Measurements from ENCODE around the gene VIPR1. TPM values are rescaled to one million over a fixed set of nuclear protein-coding genes. Genes with fewer than 3 reads are reported as not detected.

Gene VIPR1
- total RNA-seq, 1 experiment from 2014 or later: 0.41 TPM

DNA sequence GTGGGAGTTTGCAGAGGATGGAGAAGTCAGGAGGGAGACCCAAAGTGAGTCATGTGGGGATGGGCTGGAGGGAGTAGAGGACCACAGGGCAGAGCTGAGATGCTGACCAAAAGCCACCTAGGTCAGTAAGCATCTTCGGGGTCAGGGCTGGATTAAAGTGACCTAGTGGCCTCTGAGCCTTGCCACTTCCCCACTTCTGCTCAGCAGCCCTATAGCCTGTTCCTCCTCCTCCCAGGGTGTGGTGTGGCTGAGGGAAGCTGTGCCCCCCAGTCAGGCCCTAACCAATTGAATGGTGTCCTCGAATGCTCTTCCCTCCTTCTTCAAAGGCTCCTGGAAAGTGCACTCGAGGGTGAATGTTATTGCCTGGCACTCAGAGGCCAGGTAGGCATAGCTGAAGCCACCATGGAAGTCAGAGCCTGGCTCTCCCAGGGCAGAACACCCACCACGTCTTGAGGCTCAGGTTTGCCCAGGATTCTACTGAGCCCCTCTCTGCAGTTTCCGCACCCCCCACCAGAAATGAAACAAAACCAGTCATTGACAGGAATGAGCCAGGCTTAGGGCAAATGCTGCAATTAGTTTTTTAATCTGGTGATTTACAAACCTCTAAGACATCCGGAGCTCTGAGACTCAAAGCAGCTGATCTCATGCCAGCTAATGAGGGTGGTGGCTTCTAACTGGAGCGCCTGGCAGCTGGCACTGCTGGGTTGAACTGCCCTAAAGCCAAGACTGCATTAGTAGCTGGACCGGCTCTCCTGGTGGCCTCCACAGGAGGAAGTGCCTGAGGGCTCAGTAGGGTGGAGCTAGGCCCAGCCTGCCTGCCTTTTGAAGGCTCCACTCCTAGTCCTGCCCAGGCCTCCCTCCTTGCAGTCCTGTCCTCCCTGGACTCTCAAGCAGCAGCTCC lies 26.0 kb upstream of the VIPR1 start:
- DNase-seq (ENCODE audit: low read depth, low spot score) (no peak), ATAC-seq (no peak)
- TF ChIP-seq, protein P1, sequence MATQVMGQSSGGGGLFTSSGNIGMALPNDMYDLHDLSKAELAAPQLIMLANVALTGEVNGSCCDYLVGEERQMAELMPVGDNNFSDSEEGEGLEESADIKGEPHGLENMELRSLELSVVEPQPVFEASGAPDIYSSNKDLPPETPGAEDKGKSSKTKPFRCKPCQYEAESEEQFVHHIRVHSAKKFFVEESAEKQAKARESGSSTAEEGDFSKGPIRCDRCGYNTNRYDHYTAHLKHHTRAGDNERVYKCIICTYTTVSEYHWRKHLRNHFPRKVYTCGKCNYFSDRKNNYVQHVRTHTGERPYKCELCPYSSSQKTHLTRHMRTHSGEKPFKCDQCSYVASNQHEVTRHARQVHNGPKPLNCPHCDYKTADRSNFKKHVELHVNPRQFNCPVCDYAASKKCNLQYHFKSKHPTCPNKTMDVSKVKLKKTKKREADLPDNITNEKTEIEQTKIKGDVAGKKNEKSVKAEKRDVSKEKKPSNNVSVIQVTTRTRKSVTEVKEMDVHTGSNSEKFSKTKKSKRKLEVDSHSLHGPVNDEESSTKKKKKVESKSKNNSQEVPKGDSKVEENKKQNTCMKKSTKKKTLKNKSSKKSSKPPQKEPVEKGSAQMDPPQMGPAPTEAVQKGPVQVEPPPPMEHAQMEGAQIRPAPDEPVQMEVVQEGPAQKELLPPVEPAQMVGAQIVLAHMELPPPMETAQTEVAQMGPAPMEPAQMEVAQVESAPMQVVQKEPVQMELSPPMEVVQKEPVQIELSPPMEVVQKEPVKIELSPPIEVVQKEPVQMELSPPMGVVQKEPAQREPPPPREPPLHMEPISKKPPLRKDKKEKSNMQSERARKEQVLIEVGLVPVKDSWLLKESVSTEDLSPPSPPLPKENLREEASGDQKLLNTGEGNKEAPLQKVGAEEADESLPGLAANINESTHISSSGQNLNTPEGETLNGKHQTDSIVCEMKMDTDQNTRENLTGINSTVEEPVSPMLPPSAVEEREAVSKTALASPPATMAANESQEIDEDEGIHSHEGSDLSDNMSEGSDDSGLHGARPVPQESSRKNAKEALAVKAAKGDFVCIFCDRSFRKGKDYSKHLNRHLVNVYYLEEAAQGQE (IDR thresholded peaks at IDR 0.05; ENCODE audit: insufficient read depth in 1 of 2, low read depth in 2 of 2, low read length in 1 of 2): no peak
- TF ChIP-seq SIN3A (IDR thresholded peaks at IDR 0.05; ENCODE audit: borderline replicate concordance, insufficient read depth, low read depth, low read length) (no peak), TCF7L2 (IDR thresholded peaks at IDR 0.05; ENCODE audit: low read depth, low read length) (no peak), POLR2AphosphoS5 (IDR thresholded peaks at IDR 0.05; ENCODE audit: low read depth, low read length) (no peak)
- TF ChIP-seq, protein P2, sequence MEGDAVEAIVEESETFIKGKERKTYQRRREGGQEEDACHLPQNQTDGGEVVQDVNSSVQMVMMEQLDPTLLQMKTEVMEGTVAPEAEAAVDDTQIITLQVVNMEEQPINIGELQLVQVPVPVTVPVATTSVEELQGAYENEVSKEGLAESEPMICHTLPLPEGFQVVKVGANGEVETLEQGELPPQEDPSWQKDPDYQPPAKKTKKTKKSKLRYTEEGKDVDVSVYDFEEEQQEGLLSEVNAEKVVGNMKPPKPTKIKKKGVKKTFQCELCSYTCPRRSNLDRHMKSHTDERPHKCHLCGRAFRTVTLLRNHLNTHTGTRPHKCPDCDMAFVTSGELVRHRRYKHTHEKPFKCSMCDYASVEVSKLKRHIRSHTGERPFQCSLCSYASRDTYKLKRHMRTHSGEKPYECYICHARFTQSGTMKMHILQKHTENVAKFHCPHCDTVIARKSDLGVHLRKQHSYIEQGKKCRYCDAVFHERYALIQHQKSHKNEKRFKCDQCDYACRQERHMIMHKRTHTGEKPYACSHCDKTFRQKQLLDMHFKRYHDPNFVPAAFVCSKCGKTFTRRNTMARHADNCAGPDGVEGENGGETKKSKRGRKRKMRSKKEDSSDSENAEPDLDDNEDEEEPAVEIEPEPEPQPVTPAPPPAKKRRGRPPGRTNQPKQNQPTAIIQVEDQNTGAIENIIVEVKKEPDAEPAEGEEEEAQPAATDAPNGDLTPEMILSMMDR (IDR thresholded peaks at IDR 0.05): no peak
- no peak overlapping the region for H3K4me3 ChIP-seq (ENCODE audit: low read depth in 2 of 2, low read length in 2 of 2)
- H3K27ac ChIP-seq (ENCODE audit: low read length): no peak overlapping the region
- in situ Hi-C loops (cut with HindIII; ENCODE audit: low pct_unique_long_range_greater_than_20kb, low sequenced_read_pairs) (no loop called here), intact Hi-C loops (cut with micrococcal nuclease; ENCODE audit: unreplicated experiment) (no loop called here)
- no peaks in the 10 kb centered on the region for H3K27me3 ChIP-seq (ENCODE audit: control insufficient read depth, insufficient read depth, low read length)
- H3K36me3 ChIP-seq (ENCODE audit: control insufficient read depth, insufficient read depth, low read length): no peaks in the 10 kb centered on the region
- no peaks in the 10 kb centered on the region for H3K9me3 ChIP-seq (ENCODE audit: control insufficient read depth, insufficient read depth, low read depth, low read length)
- ChIA-PET CTCF (no interaction called here), POLR2A (no interaction called here)
- no TSS peak for BruUV-seq (replicated peaks)
- H3K4me1 ChIP-seq (ENCODE audit: control insufficient read depth, insufficient read depth, low read length): no peaks in the 10 kb centered on the region

- POLR2A ChIA-PET: no interaction called here
- no peak overlapping the region for H3K27ac ChIP-seq (ENCODE audit: low read length)
- no peaks in the 10 kb centered on the region for H3K27me3 ChIP-seq (ENCODE audit: control insufficient read depth, insufficient read depth, low read length)
- no peak overlapping the region for H3K4me3 ChIP-seq (ENCODE audit: low read depth in 2 of 2, low read length in 2 of 2)
- in situ Hi-C loops (cut with HindIII; ENCODE audit: low pct_unique_long_range_greater_than_20kb, low sequenced_read_pairs): no loop called here
- TF ChIP-seq, protein P2 (IDR thresholded peaks at IDR 0.05): no peak
- TF ChIP-seq TCF7L2 (IDR thresholded peaks at IDR 0.05; ENCODE audit: low read depth, low read length) (no peak), POLR2AphosphoS5 (IDR thresholded peaks at IDR 0.05; ENCODE audit: low read depth, low read length) (no peak), SIN3A (IDR thresholded peaks at IDR 0.05; ENCODE audit: borderline replicate concordance, insufficient read depth, low read depth, low read length) (no peak)
- TF ChIP-seq, protein P1 (IDR thresholded peaks at IDR 0.05; ENCODE audit: insufficient read depth in 1 of 2, low read depth in 2 of 2, low read length in 1 of 2): no peak
- H3K4me1 ChIP-seq (ENCODE audit: control insufficient read depth, insufficient read depth, low read length): no peaks in the 10 kb centered on the region
- ATAC-seq (no peak), DNase-seq (ENCODE audit: low read depth, low spot score) (no peak)
- CTCF ChIA-PET: no interaction called here
- H3K36me3 ChIP-seq (ENCODE audit: control insufficient read depth, insufficient read depth, low read length): no peaks in the 10 kb centered on the region
- intact Hi-C loops (cut with micrococcal nuclease; ENCODE audit: unreplicated experiment): no loop called here
- BruUV-seq (replicated peaks): no TSS peak
- no peaks in the 10 kb centered on the region for H3K9me3 ChIP-seq (ENCODE audit: control insufficient read depth, insufficient read depth, low read depth, low read length)
These were observed 24.7 kb upstream of the VIPR1 start for GRCh38 chr3:42477696-42478095.

Data from Panc1 (cell line).